ENCODE results near the gene PARP12. TPM values are rescaled to one million over a fixed set of nuclear protein-coding genes. Genes with fewer than 3 reads are reported as not detected.

Gene PARP12
- total RNA-seq, 2 experiments from 2014 or later, result 96.9 to 98.3 TPM

DNA sequence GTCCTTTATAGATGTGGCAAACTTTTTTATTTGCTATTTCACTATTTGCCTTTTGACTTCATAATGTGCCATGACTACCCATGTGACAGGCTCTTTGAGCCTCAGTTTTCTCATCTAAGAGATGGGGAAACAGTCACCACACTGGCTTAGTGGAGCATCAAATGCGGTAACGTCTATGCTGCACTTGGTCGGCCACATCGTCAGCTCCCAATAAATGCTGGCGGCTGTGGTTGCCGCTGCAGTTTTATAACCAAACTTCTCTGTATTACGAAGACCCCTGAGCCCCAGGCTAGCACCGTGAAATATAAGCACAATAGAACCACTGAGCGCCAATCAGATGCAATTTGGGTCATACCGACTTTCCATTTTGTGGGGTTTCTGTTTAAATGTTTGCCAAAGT is 56.2 kb downstream of the PARP12 start:
- no peak overlapping the region for H3K27ac Mint-ChIP-seq
- H3K9me3 Mint-ChIP-seq (ENCODE audit: insufficient read depth), result no peaks in the 10 kb centered on the region
- H3K4me1 Mint-ChIP-seq (ENCODE audit: low read depth), result no peaks in the 10 kb centered on the region
- POLR2A ChIA-PET, result no interaction called here
- H3K27me3 Mint-ChIP-seq (ENCODE audit: low read depth), result peaks cover 2% of the 10 kb centered on the region
- ATAC-seq, result no peak
- no peaks in the 10 kb centered on the region for H3K36me3 Mint-ChIP-seq (ENCODE audit: low read depth)
- no peak for DNase-seq
- no peak overlapping the region for H3K4me3 Mint-ChIP-seq
- CTCF ChIA-PET, result interaction anchor here (0.7 to 7.8 kb wide), 5 partner anchors 13 to 572 kb away, joined by 3 to 103 read pairs (median 4); no protein-coding TSS in a partner anchor

- peaks cover 2% of the 10 kb centered on the region for H3K27me3 Mint-ChIP-seq (ENCODE audit: low read depth)
- no peak overlapping the region for H3K27ac Mint-ChIP-seq
- CTCF ChIA-PET, result interaction anchor here (0.7 to 8.9 kb wide), 8 partner anchors 14 to 571 kb away, joined by 3 to 103 read pairs (median 11); no protein-coding TSS in a partner anchor
- no peaks in the 10 kb centered on the region for H3K4me1 Mint-ChIP-seq (ENCODE audit: low read depth)
- ATAC-seq (no peak), DNase-seq (no peak)
- POLR2A ChIA-PET, result interaction anchor here (0.6 kb wide), 1 partner anchor 499 kb away, joined by 3 read pairs; no protein-coding TSS in a partner anchor
- H3K9me3 Mint-ChIP-seq (ENCODE audit: insufficient read depth), result no peaks in the 10 kb centered on the region
- H3K4me3 Mint-ChIP-seq, result no peak overlapping the region
- no peaks in the 10 kb centered on the region for H3K36me3 Mint-ChIP-seq (ENCODE audit: low read depth)
These were observed 56.8 kb downstream of the PARP12 start for GRCh38 chr7:140005754-140006503.

GRCh38 chr7:140005341-140005740 is 57.4 kb downstream of the PARP12 start:
- H3K4me1 Mint-ChIP-seq (ENCODE audit: low read depth), result no peaks in the 10 kb centered on the region
- ChIA-PET POLR2A (interaction anchor here (0.6 kb wide), 1 partner anchor 499 kb away, joined by 3 read pairs; no protein-coding TSS in a partner anchor), CTCF (interaction anchor here (0.7 to 8.9 kb wide), 4 partner anchors 74 to 404 kb away, joined by 3 to 103 read pairs (median 52); no protein-coding TSS in a partner anchor)
- no peak for ATAC-seq
- H3K4me3 Mint-ChIP-seq, result no peak overlapping the region
- no peaks in the 10 kb centered on the region for H3K36me3 Mint-ChIP-seq (ENCODE audit: low read depth)
- no peaks in the 10 kb centered on the region for H3K9me3 Mint-ChIP-seq (ENCODE audit: insufficient read depth)
- H3K27me3 Mint-ChIP-seq (ENCODE audit: low read depth), result peaks cover 2% of the 10 kb centered on the region
- no peak for DNase-seq
- no peak overlapping the region for H3K27ac Mint-ChIP-seq

DNA sequence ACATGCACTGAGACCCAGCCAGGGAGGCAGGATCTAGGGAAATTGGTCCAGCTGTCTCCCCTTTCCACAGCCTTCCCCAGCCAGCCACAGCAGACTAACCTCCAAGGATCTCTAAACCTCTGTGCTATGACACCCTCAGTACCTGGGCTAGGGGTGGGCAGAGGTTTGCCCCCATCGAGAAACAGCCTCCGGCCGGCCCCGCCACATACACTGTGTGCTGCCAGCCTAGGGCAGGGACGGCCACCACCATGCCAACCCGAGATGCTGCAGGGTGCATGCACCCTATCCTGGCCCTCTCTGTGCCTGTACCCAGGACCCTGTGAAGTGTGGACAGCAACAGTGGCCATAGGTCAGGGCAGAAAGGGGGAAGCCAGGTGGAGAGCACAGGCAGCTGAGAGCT is 58.1 kb downstream of the PARP12 start:
- peaks cover 2% of the 10 kb centered on the region for H3K27me3 Mint-ChIP-seq (ENCODE audit: low read depth)
- ChIA-PET CTCF (interaction anchor here (1.6 to 8.9 kb wide), 4 partner anchors 224 to 403 kb away, joined by 3 to 103 read pairs (median 52); no protein-coding TSS in a partner anchor), POLR2A (no interaction called here)

DNA sequence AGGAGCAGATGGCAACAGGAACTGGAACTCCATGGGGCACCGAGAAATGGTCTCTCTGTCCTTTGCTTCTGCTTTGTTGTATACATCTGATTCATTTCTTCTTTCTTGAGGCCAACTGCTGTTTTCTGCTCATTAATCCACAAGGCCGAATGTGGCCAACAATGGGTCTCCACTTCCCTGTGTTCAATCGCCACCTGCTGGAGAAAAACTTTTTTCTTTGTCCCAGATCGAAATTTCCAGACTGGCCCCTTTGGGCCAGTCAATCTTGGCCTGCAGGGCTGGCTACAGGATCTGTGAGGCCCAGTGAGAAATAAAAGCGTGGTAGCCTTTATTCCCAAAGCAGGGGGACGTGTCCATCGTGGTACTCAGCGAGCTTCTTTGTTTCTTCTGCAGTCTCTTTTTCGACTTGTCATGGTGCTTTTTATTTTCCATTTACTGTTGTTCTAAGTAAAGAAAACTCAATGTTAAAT is 58.8 kb downstream of the PARP12 start:
- Mint-ChIP-seq H3K4me1 (ENCODE audit: low read depth) (no peaks in the 10 kb centered on the region), H3K4me3 (no peak overlapping the region), H3K9me3 (ENCODE audit: insufficient read depth) (no peaks in the 10 kb centered on the region), H3K27ac (no peak overlapping the region), H3K36me3 (ENCODE audit: low read depth) (no peaks in the 10 kb centered on the region), H3K27me3 (ENCODE audit: low read depth) (peaks cover 2% of the 10 kb centered on the region)
- CTCF ChIA-PET, result interaction anchor here (1.3 to 8.9 kb wide), 6 partner anchors 10 to 402 kb away, joined by 3 to 103 read pairs (median 14); no protein-coding TSS in a partner anchor
- no peak for ATAC-seq
- peak; percentile 49 for DNase-seq
- POLR2A ChIA-PET, result no interaction called here

More for the DNA sequence above, 58.1 kb downstream of the PARP12 start:
- H3K9me3 Mint-ChIP-seq (ENCODE audit: insufficient read depth), result no peaks in the 10 kb centered on the region
- DNase-seq (no peak), ATAC-seq (no peak)
- H3K4me1 Mint-ChIP-seq (ENCODE audit: low read depth), result no peaks in the 10 kb centered on the region
- no peak overlapping the region for H3K4me3 Mint-ChIP-seq
- H3K36me3 Mint-ChIP-seq (ENCODE audit: low read depth), result no peaks in the 10 kb centered on the region
- H3K27ac Mint-ChIP-seq, result no peak overlapping the region

- H3K9me3 Mint-ChIP-seq (ENCODE audit: insufficient read depth), result no peaks in the 10 kb centered on the region
- no peaks in the 10 kb centered on the region for H3K27me3 Mint-ChIP-seq (ENCODE audit: low read depth)
- ChIA-PET POLR2A (no interaction called here), CTCF (interaction anchor here (0.6 to 8.9 kb wide), 6 partner anchors 13 to 566 kb away, joined by 3 to 103 read pairs (median 10); no protein-coding TSS in a partner anchor)
- no peaks in the 10 kb centered on the region for H3K36me3 Mint-ChIP-seq (ENCODE audit: low read depth)
- H3K27ac Mint-ChIP-seq, result no peak overlapping the region
- no peak for DNase-seq
- H3K4me1 Mint-ChIP-seq (ENCODE audit: low read depth), result no peaks in the 10 kb centered on the region
- no peak for ATAC-seq
- H3K4me3 Mint-ChIP-seq, result no peak overlapping the region
These were observed 62.0 kb downstream of the PARP12 start for GRCh38 chr7:140000666-140001268.

DNA sequence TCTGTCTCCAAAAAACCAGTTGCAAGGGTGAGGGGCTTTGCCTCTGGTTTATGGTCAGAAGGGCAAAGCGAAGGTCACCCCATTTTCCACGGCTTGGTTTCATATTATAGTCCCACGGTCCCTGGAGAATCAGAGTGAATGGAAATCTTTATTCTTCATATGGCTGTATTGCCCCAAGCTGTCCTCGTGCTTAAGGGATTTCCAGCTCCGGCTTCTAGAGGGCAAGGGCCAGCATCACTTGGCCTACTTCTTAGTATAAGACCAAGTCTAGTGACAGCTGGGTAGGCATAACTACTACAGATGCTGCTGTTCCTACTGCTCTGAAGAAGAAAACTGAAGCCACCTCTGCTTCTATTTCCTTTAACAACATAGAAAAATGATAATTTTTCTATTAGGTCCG is 63.2 kb downstream of the PARP12 start:
- no peaks in the 10 kb centered on the region for H3K9me3 Mint-ChIP-seq (ENCODE audit: insufficient read depth)
- DNase-seq (no peak), ATAC-seq (no peak)
- no peaks in the 10 kb centered on the region for H3K27me3 Mint-ChIP-seq (ENCODE audit: low read depth)
- H3K4me3 Mint-ChIP-seq, result no peak overlapping the region
- H3K36me3 Mint-ChIP-seq (ENCODE audit: low read depth), result no peaks in the 10 kb centered on the region
- ChIA-PET POLR2A (interaction anchor here (0.6 kb wide), 1 partner anchor 397 kb away, joined by 3 read pairs; no protein-coding TSS in a partner anchor), CTCF (interaction anchor here (3.8 to 8.9 kb wide), 3 partner anchors 353 to 398 kb away, joined by 17 to 78 read pairs (median 23); no protein-coding TSS in a partner anchor)
- H3K27ac Mint-ChIP-seq, result no peak overlapping the region
- H3K4me1 Mint-ChIP-seq (ENCODE audit: low read depth), result no peaks in the 10 kb centered on the region

DNA sequence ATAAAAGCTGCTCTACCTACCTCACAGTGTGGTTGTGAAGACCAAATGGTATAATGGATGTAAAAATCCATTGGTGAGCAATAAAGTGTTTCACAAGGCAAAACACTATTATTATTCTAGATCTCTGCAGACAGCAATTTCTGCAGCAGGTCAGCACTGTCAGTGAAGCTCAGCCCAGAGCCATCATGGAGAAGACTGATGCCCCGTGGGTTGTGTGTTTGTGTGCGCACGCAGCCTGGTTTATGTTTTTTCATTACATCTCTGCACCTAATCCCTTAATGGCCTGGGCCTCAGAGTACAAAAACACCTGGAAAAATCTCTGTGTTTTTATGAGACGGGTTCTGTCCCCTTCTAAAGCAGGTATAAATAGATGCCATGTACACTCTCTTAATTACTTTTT is 64.2 kb downstream of the PARP12 start:
- ATAC-seq, result no peak
- no peaks in the 10 kb centered on the region for H3K36me3 Mint-ChIP-seq (ENCODE audit: low read depth)
- POLR2A ChIA-PET, result interaction anchor here (0.6 kb wide), 1 partner anchor 396 kb away, joined by 3 read pairs; no protein-coding TSS in a partner anchor
- no peaks in the 10 kb centered on the region for H3K4me1 Mint-ChIP-seq (ENCODE audit: low read depth)
- DNase-seq, result no peak
- H3K27ac Mint-ChIP-seq, result no peak overlapping the region
- no peaks in the 10 kb centered on the region for H3K9me3 Mint-ChIP-seq (ENCODE audit: insufficient read depth)
- no peak overlapping the region for H3K4me3 Mint-ChIP-seq
- CTCF ChIA-PET, result interaction anchor here (0.9 to 8.9 kb wide), 4 partner anchors 350 to 397 kb away, joined by 3 to 78 read pairs (median 20); no protein-coding TSS in a partner anchor
- H3K27me3 Mint-ChIP-seq (ENCODE audit: low read depth), result no peaks in the 10 kb centered on the region

DNA sequence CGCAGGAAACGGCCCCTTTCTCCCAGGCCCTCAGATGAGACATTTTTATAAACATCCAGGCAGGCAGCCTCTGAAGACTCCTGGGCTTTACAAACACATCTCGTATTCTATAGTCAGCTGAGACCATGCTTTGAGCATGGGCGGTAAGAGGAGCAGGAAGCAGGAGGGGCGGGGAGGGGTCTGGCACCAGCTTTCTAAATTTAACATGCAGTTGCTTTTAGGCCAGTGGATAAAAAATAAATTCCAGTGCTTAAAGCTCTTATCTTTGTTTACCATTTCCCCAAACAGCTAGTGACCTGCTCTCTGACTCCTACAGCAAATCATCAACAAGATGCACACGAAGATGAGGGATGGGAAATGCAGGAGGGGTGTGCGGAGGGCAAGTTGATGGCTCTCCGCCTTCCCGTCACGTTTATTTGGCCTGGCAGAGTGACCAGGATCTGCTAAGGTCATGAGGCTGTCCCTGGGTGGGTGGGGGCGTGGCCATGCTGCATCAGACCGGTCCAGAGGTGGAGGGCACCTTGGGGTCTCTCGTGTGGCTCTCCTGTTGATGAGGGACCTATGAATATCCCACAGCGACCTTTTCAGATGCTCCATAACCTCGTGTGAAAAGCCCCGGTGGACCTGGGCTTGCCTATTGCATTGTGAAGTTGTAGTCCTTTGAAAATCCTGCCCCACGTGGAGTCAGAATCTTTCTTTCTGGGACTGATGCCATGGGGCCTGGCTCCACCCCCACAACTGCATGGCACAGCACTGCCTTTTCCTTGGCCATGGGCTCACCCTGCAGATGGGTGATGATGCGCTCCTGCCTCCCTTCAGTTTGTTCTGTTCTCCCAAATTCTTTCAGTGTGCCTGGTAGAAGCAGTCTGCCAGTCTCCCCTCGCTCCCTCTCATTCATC is 67.5 kb downstream of the PARP12 start:
- H3K4me3 Mint-ChIP-seq, result no peak overlapping the region
- ChIA-PET POLR2A (interaction anchor here (0.6 kb wide), 1 partner anchor 224 kb away, joined by 3 read pairs; no protein-coding TSS in a partner anchor), CTCF (interaction anchor here (1.2 to 1.3 kb wide), 2 partner anchors 8 to 349 kb away, joined by 3 to 5 read pairs; no protein-coding TSS in a partner anchor)
- H3K27me3 Mint-ChIP-seq (ENCODE audit: low read depth), result no peaks in the 10 kb centered on the region
- H3K36me3 Mint-ChIP-seq (ENCODE audit: low read depth), result no peaks in the 10 kb centered on the region
- ATAC-seq, result no peak
- no peak overlapping the region for H3K27ac Mint-ChIP-seq
- no peaks in the 10 kb centered on the region for H3K4me1 Mint-ChIP-seq (ENCODE audit: low read depth)
- no peak for DNase-seq
- no peaks in the 10 kb centered on the region for H3K9me3 Mint-ChIP-seq (ENCODE audit: insufficient read depth)

DNA sequence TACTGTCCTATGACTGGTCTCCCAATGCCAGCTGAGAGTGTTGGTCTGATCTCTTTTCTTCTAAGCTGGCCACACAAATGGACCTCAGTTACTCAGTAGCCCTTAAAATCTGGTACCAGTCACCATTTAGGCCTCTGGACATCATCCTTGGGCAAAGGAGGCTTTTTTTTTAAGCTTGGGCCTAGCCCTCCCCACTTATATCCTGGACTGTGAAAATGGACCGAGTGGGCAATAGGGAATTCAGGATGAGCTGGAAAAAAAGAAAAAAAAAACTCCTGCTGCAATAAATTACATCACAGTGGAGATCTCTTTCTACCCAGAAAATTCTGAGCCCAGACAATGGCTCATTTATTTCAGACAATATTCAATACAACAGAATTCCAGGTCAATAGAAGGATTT is 68.4 kb downstream of the PARP12 start:
- DNase-seq, result no peak
- H3K4me3 Mint-ChIP-seq, result no peak overlapping the region
- ChIA-PET CTCF (interaction anchor here (1.2 to 1.3 kb wide), 2 partner anchors 9 to 348 kb away, joined by 3 to 5 read pairs; no protein-coding TSS in a partner anchor), POLR2A (interaction anchor here (0.6 kb wide), 1 partner anchor 223 kb away, joined by 3 read pairs; no protein-coding TSS in a partner anchor)
- no peaks in the 10 kb centered on the region for H3K27me3 Mint-ChIP-seq (ENCODE audit: low read depth)
- no peaks in the 10 kb centered on the region for H3K4me1 Mint-ChIP-seq (ENCODE audit: low read depth)
- no peak overlapping the region for H3K27ac Mint-ChIP-seq
- no peaks in the 10 kb centered on the region for H3K36me3 Mint-ChIP-seq (ENCODE audit: low read depth)
- no peak for ATAC-seq
- H3K9me3 Mint-ChIP-seq (ENCODE audit: insufficient read depth), result no peaks in the 10 kb centered on the region

- ChIA-PET CTCF (interaction anchor here (1.2 kb wide), 1 partner anchor 10 kb away, joined by 3 read pairs; no protein-coding TSS in a partner anchor), POLR2A (no interaction called here)
- Mint-ChIP-seq H3K9me3 (ENCODE audit: insufficient read depth) (no peaks in the 10 kb centered on the region), H3K27ac (no peak overlapping the region), H3K36me3 (ENCODE audit: low read depth) (no peaks in the 10 kb centered on the region), H3K4me1 (ENCODE audit: low read depth) (no peaks in the 10 kb centered on the region), H3K4me3 (no peak overlapping the region), H3K27me3 (ENCODE audit: low read depth) (no peaks in the 10 kb centered on the region)
- no peak for DNase-seq
- no peak for ATAC-seq
These were observed 69.2 kb downstream of the PARP12 start for GRCh38 chr7:139993592-139993991.

Measured in activated CD8-positive, alpha-beta T cell treated with anti-CD3 and anti-CD28 coated beads, Interleukin-2, amount 10 ng/mL, durations not matched to agents 7 days and 5 days (primary cell).